ENCODE results near the gene CNTNAP4.

The CNTNAP4 gene

DNA sequence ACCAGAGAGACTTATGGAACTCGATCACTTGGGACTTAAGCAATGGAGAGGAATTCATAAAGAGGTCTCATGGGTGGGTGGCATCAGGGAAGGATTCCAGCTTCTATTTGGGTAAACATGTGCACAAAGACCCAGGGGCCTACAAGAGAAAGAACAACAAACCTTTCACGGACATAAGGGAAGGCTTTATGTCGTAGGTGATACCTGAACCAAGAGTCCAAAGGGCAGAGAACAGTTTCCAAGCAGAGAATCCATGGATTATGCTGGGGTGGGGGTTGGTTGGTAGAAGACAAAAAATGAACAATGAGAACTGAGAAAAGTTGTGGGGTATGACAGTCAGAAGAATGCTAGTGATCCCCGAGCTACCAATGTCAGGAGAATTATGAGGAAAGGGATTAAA, 119.8 kb downstream of the CNTNAP4 start:
- DNase-seq (ENCODE audit: low read depth) = no peak

DNA sequence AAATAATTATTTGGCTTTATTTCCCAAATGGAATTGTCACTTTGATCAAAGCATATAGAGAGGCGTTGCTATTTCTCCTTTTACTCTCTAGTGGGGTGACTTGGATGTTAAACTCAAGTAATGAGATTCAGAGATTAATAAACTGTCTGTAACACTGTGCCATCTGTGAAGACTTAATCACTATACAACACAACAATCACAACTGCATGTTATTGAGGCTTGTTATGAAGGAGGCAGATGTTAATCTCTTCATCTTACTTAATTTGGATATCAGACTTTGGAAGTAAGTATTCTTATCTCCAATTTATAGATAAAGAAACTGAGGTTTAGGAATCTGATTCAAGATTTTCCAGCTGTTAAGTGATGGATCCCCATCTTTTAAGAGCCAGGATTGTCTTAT, 132.5 kb downstream of the CNTNAP4 start:
- DNase-seq (ENCODE audit: low read depth) = no peak

DNA sequence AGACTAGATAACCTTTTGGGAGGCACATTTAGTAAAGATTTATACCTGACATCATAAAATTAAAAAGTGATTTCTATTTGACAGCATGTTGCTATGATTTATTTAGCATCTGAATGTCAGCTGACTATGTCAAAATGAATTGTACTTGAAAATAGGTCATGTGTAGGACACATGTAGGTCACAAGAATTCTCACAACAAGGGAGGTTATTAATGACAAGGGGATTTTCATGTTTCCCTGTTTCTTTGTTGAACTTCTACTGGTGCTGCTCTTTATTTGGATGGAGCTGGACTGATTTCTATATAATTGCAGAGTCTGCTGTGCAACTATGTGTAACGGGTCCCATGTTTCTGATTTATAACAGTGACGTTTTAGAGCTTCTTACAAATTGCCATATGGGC, 144.4 kb downstream of the CNTNAP4 start:
- no peak for DNase-seq (ENCODE audit: low read depth)

DNA sequence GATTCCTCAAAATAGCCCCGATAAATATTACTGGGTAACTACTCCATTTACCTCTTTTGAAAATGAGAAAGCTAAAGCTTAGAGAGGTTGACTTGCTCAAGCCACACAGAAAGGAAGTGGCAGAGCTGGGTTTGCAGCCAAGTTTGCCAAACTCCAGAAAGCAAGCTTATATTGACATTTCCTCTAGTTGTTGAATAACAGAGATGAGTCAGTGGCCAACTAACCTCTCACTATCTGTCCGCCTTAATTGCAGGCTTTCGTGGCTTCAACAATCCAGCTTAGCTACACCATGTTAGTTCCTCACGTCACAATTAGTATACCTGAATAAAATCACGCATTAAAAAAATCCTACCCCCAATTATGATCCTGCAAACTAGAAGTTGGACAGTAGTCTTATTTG, 151.7 kb downstream of the CNTNAP4 start:
- DNase-seq (ENCODE audit: low read depth) = no peak

DNA sequence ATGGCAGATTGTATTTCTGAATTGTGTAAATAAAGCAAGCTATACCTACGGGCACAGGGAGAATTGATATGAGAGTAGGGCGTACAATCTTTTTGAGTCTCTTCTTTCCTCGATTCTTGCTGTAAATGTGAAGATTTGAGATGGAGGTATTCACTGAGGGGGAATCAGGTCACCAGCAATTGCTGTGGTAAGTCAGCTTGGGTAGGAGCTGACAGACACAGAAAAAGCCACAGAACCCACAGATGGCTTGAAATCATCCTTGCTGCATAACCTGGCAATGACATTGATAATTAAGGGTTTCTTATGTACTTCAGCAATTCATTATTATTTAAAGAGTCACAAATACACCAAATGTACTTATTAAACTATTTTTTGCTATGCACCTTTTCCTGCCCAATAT, 164.2 kb downstream of the CNTNAP4 start:
- no peak for DNase-seq (ENCODE audit: low read depth)

DNA sequence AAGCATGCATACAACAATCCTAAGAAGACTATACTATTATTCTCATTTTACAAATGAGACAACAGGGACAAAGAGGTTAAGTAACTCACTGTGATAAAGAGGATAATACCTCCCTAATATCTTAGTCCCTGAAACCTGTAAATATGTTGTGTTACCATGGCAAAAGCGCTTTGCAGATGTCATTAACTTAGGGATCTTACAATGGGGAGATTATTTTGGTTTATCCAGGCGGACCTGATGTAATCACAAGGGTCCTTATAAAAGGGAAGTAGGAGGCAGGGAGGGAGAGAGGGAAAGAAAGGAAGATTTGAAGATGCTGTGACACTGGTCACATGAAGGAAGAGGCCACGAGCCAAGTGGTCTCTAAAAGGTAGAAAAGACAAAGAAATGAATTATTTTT, 164.7 kb downstream of the CNTNAP4 start:
- DNase-seq (ENCODE audit: low read depth) = no peak

DNA sequence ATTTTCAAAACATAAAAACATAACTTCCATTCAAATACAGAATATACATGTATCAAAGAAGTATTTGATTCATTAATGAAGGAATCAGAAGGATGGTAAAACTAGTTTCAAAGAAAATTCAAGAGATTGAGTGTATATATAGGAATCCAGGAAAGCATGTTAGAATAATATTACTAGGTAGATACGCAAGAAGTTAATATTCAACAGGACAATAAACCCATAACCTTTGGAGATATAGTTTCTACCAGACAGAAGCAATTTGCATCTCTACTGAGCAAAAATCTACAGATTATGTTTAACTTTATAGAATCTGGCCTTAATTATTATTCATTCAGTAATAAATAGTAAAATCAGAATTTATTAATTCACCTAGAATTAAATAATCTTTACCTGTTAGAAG, 166.8 kb downstream of the CNTNAP4 start:
- no peak for DNase-seq (ENCODE audit: low read depth)

DNA sequence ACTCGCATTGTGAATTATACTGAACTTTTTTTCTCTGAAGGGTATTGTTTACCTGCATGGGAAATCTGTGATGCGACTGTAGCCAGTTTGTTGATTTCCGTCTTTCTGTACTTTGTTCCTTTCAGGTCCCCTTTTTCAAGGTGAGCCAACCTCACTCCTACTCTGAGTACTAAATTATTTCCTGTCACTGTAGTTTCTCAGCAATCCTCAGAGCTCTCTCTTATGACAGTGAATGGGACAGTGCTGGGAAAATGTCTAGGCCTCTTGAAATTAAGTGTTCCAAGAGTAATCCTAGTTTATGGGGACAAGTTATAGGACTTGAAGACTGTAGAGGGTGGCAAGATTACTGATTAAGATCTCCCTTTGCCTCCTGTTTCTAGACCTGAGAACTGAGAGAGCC, 167.6 kb downstream of the CNTNAP4 start:
- no peak for DNase-seq (ENCODE audit: low read depth)

DNA sequence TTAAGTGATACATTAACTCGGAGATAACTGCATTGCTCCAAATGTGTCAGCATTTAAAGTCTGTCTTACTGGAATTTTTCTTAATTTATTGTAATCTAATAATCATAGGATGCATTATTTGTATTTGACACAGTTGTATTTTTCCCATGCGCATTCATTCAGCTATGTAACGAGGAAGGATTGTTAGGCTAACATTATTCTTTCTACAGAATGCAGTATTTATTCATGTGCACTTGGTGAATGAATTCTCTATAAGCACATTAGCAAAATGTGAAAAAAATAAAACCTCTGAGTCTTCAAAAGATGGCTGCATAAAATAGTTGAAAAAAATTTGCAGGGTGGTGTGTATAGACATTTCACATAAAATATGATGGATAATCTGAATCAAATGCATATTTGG, 168.6 kb downstream of the CNTNAP4 start:
- DNase-seq (ENCODE audit: low read depth) = no peak

DNA sequence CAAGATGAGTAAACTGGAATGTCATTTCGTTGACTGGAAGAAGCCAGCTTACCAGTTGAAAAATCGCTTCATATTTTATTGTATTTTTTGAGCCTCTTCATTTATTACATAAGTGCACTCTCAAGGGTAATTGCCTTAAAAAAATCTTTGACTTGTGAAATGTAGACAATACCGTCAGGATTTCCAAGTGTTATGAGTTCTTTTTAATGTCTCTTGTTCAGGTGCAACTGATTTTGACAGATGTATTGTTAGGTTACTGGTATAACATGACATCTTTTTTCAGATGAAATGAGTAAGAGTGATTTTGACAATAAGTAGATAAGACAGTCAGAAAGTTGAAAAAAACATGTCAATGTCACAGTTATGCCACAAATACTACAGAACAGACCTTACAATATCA, 169.1 kb downstream of the CNTNAP4 start:
- DNase-seq (ENCODE audit: low read depth) = no peak

DNA sequence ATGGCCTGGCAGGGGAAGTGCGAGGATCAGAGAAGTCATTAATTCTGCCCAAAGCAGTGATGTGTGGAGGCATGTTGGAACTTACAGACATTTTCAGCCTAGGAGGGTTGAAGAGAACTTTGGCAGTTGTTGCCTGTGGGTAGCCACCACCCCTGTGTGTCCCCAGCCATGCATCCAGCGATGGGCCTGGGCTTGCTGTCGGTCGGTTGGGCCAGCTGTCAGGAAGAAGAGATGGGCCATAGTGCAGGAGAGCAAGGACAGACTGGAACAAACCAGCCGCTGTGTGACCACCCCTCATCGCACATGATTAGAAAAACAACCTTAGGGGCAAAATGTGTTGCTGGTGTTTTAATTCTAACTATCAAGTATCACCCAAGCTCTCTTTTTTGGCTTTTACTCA, 173.7 kb downstream of the CNTNAP4 start:
- no peak for DNase-seq (ENCODE audit: low read depth)

DNA sequence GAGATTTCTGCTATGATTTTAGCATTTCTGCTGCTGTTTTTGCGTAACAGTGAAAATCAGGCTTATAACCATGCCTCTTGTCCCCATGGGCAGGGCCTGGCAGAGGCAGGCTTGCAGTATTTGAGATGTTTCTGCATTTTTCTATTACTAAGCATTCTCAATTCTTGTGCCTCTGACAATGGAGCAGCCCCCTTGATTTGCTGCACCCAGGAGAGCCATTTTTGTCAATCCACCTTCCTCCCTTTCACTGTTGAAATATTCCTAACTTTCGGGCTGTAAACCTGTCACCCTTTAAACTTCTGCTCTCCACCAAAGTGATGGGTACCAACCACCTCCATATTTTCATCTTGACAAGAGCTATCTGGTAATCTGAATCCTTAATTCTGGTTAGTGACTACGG, 178.1 kb downstream of the CNTNAP4 start:
- DNase-seq (ENCODE audit: low read depth) = no peak

DNA sequence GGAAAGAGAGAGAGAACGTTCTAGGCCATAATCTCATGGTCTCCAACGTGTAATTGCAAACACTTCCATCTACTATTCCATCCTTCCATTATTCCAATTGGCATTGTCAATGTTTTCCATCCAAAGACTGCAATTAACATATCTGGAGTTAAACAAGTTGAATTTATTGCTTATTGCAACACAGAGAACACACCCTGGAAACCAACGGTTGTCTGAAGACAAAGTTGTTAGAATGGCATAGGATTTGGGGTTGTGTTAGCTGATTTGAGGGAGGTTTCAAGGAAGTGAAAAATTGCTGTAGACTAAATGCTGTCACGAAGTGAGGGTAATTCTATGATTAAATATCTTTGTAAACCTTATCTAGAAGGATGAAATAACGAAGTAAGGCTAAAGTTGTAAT, 178.8 kb downstream of the CNTNAP4 start:
- DNase-seq (ENCODE audit: low read depth) = no peak

DNA sequence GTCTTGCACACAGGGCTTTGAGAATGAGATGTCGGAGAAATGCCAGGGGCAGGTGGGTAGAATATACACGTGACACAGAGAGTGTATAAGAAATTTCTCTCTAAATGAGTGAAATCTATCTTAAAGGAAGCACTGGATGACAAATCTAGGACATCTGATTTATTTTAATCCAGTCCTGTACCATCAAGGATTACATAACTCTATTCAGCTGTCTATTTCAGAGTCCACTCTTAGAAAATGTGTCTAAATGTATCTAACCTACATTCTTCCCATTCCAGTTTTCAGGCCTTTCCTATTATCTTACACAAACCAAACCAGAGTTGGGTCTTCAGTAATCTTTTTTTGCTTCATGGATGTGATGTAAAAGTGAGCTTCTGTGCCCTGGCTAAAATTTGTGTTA, 181.9 kb downstream of the CNTNAP4 start:
- DNase-seq (ENCODE audit: low read depth) = no peak

DNA sequence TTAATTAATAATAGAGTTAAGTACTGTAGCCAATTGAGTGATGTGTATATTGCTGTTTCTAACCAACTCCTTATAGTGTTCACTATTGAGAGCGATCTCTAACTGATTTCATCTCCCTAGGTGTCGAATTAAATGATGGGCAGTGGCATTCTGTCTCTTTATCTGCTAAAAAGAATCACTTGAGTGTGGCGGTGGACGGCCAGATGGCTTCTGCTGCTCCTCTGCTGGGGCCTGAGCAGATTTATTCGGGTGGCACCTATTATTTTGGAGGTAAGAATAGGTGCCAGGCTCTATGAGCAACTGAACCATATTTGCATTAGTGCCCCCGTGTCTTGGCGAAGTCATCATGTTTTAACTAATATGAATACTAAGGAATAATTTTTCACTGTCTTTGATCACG, 184.6 kb downstream of the CNTNAP4 start:
- no peak for DNase-seq (ENCODE audit: low read depth)

DNA sequence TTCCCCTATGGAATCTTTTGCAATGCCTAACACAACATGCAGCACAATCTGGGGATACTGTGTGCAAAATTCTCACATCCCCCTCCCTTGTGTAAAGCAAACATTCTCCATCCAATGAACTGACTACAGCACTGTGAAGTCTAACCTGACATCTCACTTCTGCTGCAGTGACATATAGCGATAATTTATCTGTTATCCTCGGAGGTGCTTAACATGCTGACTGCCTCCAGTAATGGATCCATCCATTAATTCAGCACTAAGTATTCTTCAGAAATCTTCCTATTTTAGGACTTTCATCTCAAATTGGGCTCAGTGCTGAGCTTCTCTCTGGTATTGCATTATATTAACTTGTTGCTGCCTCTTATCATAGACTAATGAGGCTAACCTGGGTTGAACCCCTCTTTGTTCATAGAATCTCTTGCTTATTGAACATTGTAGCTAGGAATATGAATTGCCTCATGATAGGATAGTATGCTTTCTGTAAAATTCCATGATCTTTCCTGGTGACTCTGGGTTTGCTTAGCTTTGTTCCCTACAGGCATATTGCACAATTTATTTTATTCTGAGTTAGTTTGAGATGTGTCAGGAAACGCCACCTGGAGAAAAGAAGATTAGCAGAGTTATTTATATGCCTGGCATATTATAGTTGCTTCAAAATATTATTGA, 187.9 kb downstream of the CNTNAP4 start:
- DNase-seq (ENCODE audit: low read depth) = no peak

DNA sequence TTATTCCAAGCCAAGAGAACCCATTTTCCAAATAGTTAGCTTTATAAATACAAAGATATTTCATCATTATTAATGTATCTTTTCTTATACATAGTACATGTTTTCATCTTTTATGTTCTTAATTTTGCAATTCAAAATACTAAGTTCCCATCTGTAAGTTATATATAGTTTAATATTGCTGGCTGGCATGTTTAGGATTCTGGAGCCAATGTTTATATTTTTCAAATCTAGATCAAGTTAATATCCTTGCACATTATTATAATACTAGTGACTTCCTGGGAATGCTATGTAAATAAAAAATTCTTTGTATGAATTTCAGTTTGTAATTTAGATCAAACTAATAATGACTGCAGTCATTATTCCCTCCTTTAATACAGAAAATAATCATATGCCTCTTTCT, 189.7 kb downstream of the CNTNAP4 start:
- DNase-seq (ENCODE audit: low read depth) = no peak

DNA sequence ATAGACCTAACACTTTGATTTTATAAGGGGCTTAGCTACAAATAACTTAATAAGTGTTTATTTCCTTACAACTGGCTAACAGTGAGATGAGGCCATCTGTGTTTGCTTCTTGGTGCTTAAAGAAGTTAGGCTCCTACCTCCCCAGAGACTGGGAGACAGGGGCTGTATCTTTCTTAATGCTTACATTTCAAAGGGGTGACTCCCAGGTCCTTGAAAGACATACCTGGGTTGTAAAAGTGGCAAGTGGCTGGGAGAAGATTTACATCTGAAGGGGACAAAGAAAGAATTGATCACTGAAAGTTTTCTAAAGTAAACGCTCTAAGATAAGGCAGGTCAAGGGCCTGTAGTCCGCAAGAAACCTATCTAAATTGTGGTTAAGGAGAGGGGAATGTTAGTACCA, 196.8 kb downstream of the CNTNAP4 start:
- DNase-seq (ENCODE audit: low read depth) = no peak

DNA sequence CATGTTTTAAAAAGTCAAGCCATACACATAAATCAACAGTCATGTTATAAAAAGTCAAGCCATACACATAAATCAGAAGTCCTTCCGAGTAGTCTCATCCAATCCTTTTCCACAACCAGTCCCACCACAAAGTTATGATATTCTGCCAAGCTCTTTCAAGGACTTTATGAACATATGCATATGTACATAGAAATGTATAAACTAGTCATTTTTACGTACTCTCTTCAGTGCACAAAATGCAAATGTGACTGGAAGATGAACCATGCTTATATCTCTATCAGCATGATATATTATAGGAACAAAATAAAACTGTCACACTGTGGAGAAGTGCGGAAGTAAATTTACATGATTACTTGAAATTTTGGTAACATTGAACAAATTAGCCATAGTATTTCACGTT, 200.9 kb downstream of the CNTNAP4 start:
- DNase-seq (ENCODE audit: low read depth) = no peak

DNA sequence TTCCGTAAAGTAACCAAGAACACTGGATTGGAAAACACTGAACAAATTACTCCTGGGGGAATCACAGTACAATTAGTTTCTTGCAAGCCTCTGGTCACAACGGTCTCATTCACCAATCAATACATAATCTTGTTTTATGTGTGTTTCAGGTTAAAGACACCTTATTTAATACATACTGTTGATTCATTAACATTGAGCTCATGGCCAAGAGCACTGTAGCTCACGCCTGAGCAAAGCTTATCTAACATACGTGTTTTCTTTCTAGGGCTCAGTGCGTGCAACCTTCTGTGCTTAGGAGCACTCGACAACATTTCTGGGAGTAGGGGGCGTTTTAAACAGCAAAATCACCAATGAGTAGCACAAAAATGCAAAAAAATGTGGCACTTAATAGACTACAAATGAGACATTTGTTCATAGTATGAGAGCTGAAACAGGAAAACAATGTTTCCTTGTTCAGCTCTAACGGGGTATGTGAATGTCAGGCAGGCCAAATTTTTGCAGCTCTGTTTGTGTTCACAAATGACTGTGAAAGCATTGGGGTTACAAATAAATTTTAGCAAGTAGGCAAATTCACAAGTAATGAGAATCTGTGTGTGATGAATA, 206.2 kb downstream of the CNTNAP4 start:
- DNase-seq (ENCODE audit: low read depth) = no peak

DNA sequence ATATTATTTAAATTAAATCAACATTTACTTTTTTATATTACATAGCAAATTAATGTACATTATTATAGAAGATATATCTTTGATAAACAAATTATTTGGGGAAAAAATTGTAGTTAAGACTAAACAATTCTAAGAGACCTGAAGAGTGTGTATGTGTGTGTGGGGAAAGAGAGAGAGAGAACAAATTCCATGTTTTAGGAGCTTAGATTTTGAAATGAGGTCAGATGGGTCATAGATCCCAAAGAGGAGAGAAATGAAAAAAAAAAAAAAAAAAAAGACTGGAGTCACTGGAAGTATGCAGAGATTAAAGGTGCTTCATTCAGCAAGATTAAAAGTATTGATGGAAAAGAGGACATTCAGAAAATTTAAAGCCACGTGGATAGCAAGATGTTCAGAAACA, 206.8 kb downstream of the CNTNAP4 start:
- no peak for DNase-seq (ENCODE audit: low read depth)

DNA sequence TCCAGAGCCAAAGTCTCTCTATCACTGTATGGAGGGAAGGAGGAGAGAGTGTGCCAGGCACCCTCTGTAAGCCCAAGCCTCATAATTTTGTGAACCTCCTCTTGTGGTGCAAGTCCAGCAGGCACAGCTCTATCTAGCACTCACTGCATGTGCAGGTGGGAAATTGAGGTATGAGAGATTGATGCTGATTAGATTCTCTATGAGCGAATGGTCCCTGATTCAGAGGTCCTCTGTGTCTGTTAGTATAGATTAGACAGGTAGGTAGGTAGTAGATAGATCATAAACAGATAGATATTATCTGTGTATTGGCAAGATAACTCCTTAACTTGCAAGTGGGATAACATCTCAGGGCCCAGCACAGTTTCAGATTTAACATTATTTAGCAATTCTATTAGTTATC, 209.5 kb downstream of the CNTNAP4 start:
- no peak for DNase-seq (ENCODE audit: low read depth)

DNA sequence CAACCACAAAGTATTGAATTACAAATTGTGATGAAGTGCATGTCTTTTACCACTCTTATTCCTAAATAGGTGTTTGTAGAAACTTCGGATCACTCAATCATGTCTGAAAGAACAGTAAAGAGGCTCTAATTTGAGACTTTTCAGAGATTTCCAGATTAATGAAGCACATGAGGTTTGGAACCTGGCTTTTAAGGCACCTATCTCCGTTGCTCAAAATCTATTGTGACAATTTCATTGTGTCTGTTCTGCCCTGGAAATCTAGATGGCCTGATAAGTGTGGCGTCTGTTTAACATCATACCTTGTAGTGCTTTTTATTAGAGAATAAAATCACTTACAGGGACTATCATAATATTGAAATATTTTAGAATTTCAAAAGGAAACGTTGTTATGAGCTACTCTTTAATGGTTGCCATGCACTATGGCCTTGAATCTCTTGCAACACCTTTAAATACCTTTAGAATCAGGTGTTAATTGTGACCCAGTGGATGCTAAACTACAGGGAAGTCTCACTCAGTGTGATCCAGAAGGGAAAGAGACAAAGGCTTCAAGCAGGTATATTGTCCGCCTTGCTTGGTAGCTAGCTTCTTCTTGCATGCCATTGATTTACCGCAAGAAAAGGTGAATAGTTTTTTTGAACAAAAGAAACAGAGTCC, 210.3 kb downstream of the CNTNAP4 start:
- DNase-seq (ENCODE audit: low read depth) = no peak

DNA sequence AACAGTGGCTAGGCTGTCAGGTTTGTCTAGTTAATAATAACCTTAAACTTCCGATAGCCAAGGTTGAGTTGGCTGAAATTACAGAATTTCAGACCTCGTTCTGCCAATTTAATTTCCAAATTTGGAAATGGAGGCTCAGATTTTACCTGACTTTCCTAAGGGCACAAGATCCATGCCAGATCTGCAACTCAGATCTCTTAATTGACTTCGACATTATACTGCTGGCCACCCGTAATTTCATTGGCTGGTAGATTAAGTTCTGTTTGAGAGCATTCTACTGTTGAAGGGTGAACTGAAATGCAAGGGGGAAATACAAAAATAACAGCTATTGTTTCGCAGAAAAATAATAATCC, 210.8 kb downstream of the CNTNAP4 start:
- DNase-seq (ENCODE audit: low read depth) = no peak

All from activated gamma-delta T cell treated with anti-CD3 and anti-CD28 coated beads, Interleukin-2, amount 50 U/mL, for 16 hours (primary cell).